HG02884 (cell line): Measurements from ENCODE around the gene TTC7B.

ENCODE experiments used
- ATAC-seq: cut with Tn5 transposase; IDR thresholded peaks from one replicate; pipeline ENCODE4 v1.9.1; 2021; ENCODE audit warnings: mild to moderate bottlenecking, moderate library complexity; ENCODE audit not compliant: unreplicated experiment

The TTC7B gene

GRCh38 chr14:90777830-90778485 lies 38.3 kb downstream of the TTC7B start:
- ATAC-seq = no peak

DNA sequence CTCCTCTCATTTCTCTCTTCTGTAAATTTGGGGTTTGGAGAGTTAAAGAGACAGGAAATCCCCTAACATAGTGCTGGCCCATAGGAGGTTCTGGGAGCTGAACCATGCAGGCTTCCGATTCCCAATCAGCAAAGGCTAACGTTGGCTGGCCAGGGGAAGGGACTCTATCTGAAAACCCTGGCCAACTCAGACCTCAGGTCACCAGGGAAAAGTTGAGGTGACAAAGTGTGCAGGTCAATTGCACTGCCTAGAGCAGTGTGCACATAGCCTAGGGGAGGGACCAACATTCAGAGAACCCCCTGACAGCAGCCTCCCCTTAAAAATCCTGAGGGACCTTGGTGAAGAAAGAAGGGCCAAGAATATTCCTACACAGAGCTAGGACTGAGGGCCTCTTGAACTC lies 38.9 kb downstream of the TTC7B start:
- no peak for ATAC-seq

GRCh38 chr14:90775441-90775840 lies 40.8 kb downstream of the TTC7B start:
- no peak for ATAC-seq

DNA sequence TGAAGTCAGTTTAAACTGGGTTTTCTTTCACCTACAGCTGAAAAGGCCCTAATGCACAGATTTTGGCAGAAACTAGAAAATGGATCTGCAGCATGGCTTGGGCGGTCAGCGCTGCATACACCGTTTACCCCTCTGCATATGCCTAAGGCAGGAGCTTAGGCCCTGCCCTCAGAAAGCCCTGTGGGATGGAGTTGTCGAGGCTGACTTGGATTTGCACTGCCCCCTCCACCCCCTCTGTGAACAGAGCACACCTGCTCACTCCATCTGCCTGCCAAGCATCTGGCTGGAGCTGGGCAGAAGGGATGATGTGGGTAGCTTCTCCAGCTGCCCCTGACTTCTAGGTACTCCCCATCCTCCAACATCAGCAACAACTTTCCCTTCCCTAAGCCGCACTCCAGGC lies 41.9 kb downstream of the TTC7B start:
- ATAC-seq = no peak

- ATAC-seq = no peak
These were observed 42.5 kb downstream of the TTC7B start for GRCh38 chr14:90773705-90774104.

- ATAC-seq = no peak
These were observed 43.1 kb downstream of the TTC7B start for GRCh38 chr14:90773196-90773486.

DNA sequence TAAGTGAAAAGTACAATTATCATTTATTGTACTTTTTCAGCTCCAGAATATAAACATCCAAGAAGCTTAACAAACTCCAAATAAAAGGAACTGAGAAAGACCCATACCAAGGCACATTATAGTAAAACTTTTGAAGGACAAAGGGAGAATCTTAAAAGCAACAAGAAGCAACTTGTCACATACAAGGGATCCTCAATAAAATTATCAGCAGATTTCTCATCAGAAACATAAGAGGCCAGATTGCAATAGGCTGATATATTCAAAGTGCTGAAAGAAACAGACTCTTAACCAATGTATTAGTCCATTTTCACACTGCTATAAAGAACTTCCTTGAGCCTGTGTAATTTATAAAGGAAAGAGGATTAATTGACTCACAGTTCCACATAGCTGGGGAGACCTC lies 48.3 kb downstream of the TTC7B start:
- no peak for ATAC-seq

GRCh38 chr14:90760591-90761316 lies 55.5 kb downstream of the TTC7B start:
- no peak for ATAC-seq

GRCh38 chr14:90760078-90760444 lies 56.2 kb downstream of the TTC7B start:
- no peak for ATAC-seq

DNA sequence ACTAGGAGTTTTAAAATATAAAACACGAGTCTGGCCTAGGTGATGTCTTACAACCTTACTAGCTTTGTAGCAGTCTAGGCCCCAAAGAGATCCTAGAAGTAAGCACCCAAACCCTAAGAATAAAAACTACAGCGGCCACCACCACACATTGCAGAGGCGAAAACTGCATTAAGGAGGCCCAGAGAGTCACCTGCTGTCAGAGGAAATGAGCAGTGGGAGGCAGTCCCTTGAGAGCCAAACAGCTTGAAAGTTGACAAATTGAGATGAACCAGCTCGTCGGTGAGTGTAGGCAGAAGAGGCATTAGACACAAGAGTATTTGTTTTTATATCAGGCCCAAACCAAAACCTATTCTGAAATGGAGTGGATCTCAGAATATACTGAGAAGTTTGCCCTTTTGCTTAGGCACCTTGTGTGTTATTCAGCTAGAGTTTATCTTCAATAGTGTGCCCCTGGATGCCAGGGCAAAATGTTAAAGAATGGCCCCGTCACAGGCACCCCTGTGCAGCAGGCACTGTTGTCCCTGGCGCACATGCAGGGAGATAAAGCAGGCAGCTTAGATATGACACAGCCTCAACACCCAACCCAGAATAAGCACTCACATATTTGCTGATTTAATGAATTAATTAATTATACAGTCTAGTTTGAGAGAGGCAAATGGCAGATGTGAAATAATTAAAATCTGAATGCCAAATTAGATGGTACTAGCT lies 56.7 kb downstream of the TTC7B start:
- ATAC-seq = no peak

GRCh38 chr14:90758959-90759358 lies 57.3 kb downstream of the TTC7B start:
- no peak for ATAC-seq

- ATAC-seq = peak; percentile 81
These were observed 58.0 kb downstream of the TTC7B start for GRCh38 chr14:90758028-90758889.

DNA sequence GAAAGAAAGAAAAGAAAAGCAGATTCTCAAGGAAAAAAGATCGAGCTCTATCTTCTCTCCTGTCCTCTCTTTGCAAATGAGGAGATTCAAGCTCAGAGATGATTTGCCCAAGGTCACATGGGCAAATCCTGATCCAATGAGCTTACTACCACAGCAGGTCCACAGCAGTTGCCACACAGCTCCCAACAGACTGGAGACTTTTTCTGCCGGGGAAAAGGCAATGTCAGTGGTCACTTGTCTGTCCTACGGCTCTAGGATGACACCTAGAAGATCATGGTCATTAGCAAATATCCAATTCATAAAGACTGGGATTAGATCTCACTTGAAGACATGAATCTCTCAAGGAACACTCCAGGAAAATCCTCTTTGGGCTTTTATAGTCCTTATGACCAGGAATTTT lies 58.8 kb downstream of the TTC7B start:
- no peak for ATAC-seq

GRCh38 chr14:90756755-90757345 lies 59.4 kb downstream of the TTC7B start:
- no peak for ATAC-seq

DNA sequence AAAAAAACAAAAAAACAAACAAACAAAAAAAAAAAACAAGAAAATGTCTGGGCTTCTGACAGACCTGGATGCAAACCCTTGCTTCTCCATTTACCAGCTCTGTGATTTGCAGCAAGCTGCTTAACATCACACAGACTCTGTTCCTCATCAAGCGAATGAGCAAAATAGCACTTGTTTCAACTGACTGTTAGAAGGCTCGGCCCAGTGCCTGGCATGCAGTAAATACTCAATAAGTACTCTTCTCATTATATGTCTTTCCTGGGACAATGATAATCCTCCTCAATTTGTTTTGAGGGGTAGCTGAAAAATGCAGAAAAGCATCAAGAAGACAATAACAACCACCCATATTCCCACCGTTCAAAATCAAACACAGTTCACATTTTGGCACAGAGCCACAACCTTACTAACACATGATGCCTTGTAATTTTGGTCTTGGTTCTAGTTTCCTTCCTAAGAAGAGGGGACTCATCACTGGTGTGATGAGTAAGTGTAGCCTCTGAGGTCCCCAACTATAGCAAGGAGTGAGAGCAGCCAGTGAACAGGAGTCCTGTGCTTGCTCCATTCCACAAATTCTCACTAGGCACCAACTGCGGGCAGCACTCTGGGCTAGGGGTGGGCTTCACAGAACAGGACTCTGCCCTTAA lies 60.4 kb downstream of the TTC7B start:
- ATAC-seq = no peak

DNA sequence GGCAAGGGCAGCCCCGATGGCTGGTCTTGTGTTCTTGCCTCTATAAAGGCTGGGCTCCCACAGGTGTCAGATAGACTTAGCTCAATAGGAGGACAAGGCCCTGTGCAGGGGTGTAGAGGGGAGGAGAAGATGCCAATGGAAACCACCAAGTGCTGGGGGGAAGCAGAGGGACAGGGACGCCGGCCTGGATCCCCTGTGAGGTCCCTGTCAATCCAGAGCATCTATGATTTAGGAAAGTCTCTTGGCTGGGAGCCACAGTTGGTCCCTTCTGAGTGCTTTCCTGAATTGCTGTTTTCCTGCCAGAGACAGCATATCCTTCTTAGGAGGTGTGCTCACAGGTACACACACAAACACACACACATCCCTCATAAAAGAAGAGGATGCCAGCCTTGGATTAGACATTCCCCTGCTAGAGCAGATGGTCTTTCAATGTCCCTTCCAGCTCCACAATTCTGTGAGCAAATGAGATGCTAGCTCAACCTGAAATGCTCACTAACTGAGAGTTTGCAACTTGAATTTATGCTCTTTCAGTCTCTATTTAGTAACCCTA lies 62.7 kb downstream of the TTC7B start:
- ATAC-seq = no peak

DNA sequence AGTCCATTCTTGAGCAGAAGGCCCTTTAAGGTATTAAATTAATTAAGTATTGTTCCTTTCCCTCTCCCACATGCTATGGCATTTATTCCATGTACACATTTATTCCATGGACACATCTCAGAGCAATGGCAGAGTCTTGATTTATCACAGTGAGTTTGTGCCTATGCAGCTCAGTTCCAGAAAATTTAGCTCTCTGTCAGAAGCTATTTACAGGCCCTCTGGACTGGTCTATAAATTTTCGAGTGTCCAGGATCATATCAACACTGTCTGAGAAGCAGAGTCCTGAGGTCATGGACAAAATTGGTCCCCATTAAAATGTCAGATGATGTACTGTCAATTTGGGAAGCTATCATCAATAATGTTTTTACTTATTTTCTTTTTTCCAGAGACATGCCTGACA lies 65.5 kb downstream of the TTC7B start:
- no peak for ATAC-seq

DNA sequence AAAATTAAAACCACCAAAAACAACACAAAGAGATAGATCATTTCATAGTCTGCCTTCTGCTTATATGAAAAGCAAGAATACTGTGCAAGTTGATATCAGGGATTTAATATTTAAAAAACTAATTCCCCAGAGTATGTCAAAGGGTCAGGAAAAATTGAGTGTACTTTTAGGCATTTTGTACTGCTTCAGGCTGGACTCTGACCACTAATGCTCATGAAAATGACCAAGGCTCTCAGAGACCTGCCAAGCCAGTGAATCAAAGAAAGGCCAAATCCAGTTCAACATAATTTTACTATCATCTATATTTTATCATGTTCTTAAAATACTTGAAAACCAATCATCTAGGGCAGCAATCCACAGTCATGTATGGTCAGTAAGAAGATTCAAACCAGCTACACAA lies 66.0 kb downstream of the TTC7B start:
- ATAC-seq = no peak

DNA sequence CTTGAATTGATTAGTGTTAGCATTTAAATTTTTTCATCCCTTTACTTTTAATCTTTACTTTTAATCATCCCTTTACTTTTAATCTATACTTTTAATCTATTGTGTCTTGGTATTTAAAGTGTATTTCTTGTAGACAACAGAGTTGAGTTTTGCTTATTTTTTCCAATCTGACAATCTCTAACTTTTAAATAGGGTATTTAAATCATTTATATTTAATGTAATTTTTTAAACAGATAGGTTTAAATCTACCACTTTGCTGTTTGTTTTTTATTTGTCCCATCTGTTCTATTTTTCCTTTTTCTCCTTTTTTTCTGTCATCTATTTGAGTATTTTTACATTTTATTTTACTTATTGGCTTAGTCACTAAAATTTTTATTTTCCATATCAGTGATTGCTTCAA lies 68.3 kb downstream of the TTC7B start:
- ATAC-seq = no peak

DNA sequence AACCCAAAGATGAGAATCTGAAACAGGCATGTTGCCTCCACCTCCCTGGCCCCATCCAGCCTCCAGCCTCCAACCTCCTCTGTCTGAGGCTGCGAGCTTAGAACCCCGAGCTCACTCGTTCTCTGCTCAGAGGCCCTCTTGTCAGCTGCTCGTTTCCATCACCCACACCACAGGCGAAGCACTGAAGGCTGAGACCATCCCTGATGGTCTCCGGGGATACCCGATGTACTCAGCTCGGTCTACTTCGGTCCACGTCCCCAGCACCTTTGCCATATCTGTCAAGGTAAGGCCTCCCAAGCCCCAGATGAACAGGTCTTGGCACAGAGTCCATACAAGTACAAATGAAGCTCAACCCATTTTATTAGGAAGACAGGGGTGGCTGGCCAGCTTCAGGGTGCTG lies 72.4 kb downstream of the TTC7B start:
- no peak for ATAC-seq
